Colonic mucosa (tissue), 4 donors: Measurements from ENCODE around the gene AVEN. TPM values are rescaled to one million over a fixed set of nuclear protein-coding genes. Genes with fewer than 3 reads are reported as not detected.

Experiments
- DNase-seq: peaks from one replicate; pipeline ENCODE4 v3.0.0-alpha.2; 2020
- H3K27ac ChIP-seq: fragments of 200-600 bp; one replicate; pipeline ENCODE4 v1.8.0; 2021
- H3K27me3 ChIP-seq: fragments of 200-600 bp; one replicate; pipeline ENCODE4 v1.8.0; 2021
- H3K36me3 ChIP-seq: fragments of 200-600 bp; one replicate; pipeline ENCODE4 v1.8.0; 2021
- H3K4me1 ChIP-seq: fragments of 200-600 bp; one replicate; pipeline ENCODE4 v1.8.0; 2021; ENCODE audit warnings: mild to moderate bottlenecking
- H3K4me3 ChIP-seq: fragments of 200-600 bp; one replicate; pipeline ENCODE4 v1.8.0; 2021
- H3K9ac ChIP-seq, 2 donors: one replicate each; pipeline ENCODE4 v1.7.0; 2013; ENCODE audit warnings: control low read depth in 2 of 2, low read depth in 2 of 2, low read length in 2 of 2
- H3K9me3 ChIP-seq: fragments of 200-600 bp; one replicate; pipeline ENCODE4 v1.8.0; 2021
- CTCF ChIP-seq: fragments of 200-600 bp; IDR thresholded peaks from one replicate; pipeline ENCODE4 v1.8.0; 2022; ENCODE audit warnings: antibody characterized with exemption, mild to moderate bottlenecking
- intact Hi-C: fragments of 100-400 bp; cut with DNase I; formaldehyde crosslinking; loops from one replicate; pipeline ENCODE4 v1.14.1; 2022
- total RNA-seq, 2 donors: library from RNA; stranded (reverse); fragmentation: NEBNext Ultra II Directional in 1 of 2; extraction: Animal tissue kit (Norgen Biotek cat#: 25700) in 1 of 2; gene quantifications; one replicate each; pipeline ENCODE4 v1.2.1, GENCODE V29; 2021
- donor health status: healthy.
- donor health status: DM: no; HTN: no; CAD: no.
- donor health status: DM: no; HTN: no; CAD: no.

Gene AVEN
- total RNA-seq, 2 donors from 2014 or later = 10.0 to 13.9 TPM

GRCh38 chr15:33902043-33902442 lies 137.0 kb downstream of the AVEN start:
- no peak for DNase-seq
- Histone ChIP-seq H3K27ac (no peak overlapping the region), H3K4me1 (no peaks in the 10 kb centered on the region), H3K9me3 (no peaks in the 10 kb centered on the region), H3K36me3 (no peaks in the 10 kb centered on the region), H3K4me3 (no peak overlapping the region), H3K9ac (no peak overlapping the region), H3K27me3 (no peaks in the 10 kb centered on the region)
- intact Hi-C loops = no loop called here
- TF ChIP-seq CTCF = no peak

GRCh38 chr15:33894193-33894592 lies 144.8 kb downstream of the AVEN start:
- Histone ChIP-seq H3K27ac (no peak overlapping the region), H3K27me3 (no peaks in the 10 kb centered on the region), H3K9ac (no peak overlapping the region), H3K4me3 (no peak overlapping the region), H3K36me3 (no peaks in the 10 kb centered on the region), H3K9me3 (no peaks in the 10 kb centered on the region), H3K4me1 (no peaks in the 10 kb centered on the region)
- no peak for TF ChIP-seq CTCF
- no peak for DNase-seq
- intact Hi-C loops = no loop called here

- no peak for DNase-seq
- Histone ChIP-seq H3K9ac (no peak overlapping the region), H3K4me1 (no peaks in the 10 kb centered on the region), H3K4me3 (no peak overlapping the region), H3K27me3 (no peaks in the 10 kb centered on the region), H3K9me3 (no peaks in the 10 kb centered on the region), H3K36me3 (no peaks in the 10 kb centered on the region), H3K27ac (no peak overlapping the region)
- intact Hi-C loops = no loop called here
- no peak for TF ChIP-seq CTCF
These were observed 150.8 kb downstream of the AVEN start for GRCh38 chr15:33888176-33888575.

GRCh38 chr15:33882921-33883320 lies 156.1 kb downstream of the AVEN start:
- no peak overlapping the region for H3K27ac ChIP-seq
- intact Hi-C loops = no loop called here

GRCh38 chr15:33874156-33874555 lies 164.8 kb downstream of the AVEN start:
- no peak overlapping the region for H3K27ac ChIP-seq
- no peak overlapping the region for H3K4me3 ChIP-seq
- no peaks in the 10 kb centered on the region for H3K9me3 ChIP-seq
- no peaks in the 10 kb centered on the region for H3K4me1 ChIP-seq
- H3K36me3 ChIP-seq = no peaks in the 10 kb centered on the region
- H3K9ac ChIP-seq = no peak overlapping the region
- intact Hi-C loops = no loop called here
- no peaks in the 10 kb centered on the region for H3K27me3 ChIP-seq
- no peak for TF ChIP-seq CTCF
- DNase-seq = no peak

More at GRCh38 chr15:33882921-33883320, 156.1 kb downstream of the AVEN start:
- DNase-seq = no peak
- no peaks in the 10 kb centered on the region for H3K9me3 ChIP-seq
- no peak overlapping the region for H3K9ac ChIP-seq
- no peaks in the 10 kb centered on the region for H3K36me3 ChIP-seq
- TF ChIP-seq CTCF = no peak
- no peak overlapping the region for H3K4me3 ChIP-seq
- H3K27me3 ChIP-seq = no peaks in the 10 kb centered on the region
- H3K4me1 ChIP-seq = no peaks in the 10 kb centered on the region
